C4-2B (cell line): Measurements from ENCODE around the gene MS4A7.

Experiments
- ZFX ChIP-seq: fragments of 450-650 bp; IDR thresholded peaks from 2 replicates; pipeline ENCODE4 v1.6.1; 2017
- TF ChIP-seq, protein P1 (sequence below): fragments of 450-650 bp; conservative IDR thresholded peaks from 2 replicates; pipeline ENCODE4 v1.5.1; 2017; ENCODE audit warnings: mild to moderate bottlenecking

GRCh38 chr11:60348116-60348515 is 30.2 kb upstream of the MS4A7 start:
- TF ChIP-seq, protein P1, sequence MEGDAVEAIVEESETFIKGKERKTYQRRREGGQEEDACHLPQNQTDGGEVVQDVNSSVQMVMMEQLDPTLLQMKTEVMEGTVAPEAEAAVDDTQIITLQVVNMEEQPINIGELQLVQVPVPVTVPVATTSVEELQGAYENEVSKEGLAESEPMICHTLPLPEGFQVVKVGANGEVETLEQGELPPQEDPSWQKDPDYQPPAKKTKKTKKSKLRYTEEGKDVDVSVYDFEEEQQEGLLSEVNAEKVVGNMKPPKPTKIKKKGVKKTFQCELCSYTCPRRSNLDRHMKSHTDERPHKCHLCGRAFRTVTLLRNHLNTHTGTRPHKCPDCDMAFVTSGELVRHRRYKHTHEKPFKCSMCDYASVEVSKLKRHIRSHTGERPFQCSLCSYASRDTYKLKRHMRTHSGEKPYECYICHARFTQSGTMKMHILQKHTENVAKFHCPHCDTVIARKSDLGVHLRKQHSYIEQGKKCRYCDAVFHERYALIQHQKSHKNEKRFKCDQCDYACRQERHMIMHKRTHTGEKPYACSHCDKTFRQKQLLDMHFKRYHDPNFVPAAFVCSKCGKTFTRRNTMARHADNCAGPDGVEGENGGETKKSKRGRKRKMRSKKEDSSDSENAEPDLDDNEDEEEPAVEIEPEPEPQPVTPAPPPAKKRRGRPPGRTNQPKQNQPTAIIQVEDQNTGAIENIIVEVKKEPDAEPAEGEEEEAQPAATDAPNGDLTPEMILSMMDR = no peak
- no peak for TF ChIP-seq ZFX
